K562 (cell line): Measurements from ENCODE around the gene SMARCA4. TPM values are rescaled to one million over a fixed set of nuclear protein-coding genes. Genes with fewer than 3 reads are reported as not detected.

Experiments
- CBFA2T2 ChIP-seq: fragments of 450-650 bp; conservative IDR thresholded peaks from 2 replicates; pipeline ENCODE4 v1.6.1; 2017; ENCODE audit warnings: mild to moderate bottlenecking
- FOS ChIP-seq: IDR thresholded peaks from 3 replicates; pipeline ENCODE4 v1.6.1; 2011; ENCODE audit not compliant: insufficient read length; ENCODE audit errors: extremely low read depth
- HMG20B ChIP-seq: fragments of 250-450 bp; sonication (Bioruptor Pico); IDR thresholded peaks from 2 replicates; pipeline ENCODE4 v1.5.0; 2021; ENCODE audit warnings: mild to moderate bottlenecking
- KHSRP ChIP-seq: fragments of 450-650 bp; IDR thresholded peaks from 2 replicates; pipeline ENCODE4 v1.6.1; 2017
- MBD2 ChIP-seq: sonication (generic); IDR thresholded peaks from 2 replicates; pipeline ENCODE4 v1.6.1; 2016; ENCODE audit warnings: low read depth, borderline replicate concordance
- MCM3 ChIP-seq: fragments of 450-650 bp; IDR thresholded peaks from 2 replicates; pipeline ENCODE4 v1.6.1; 2016
- MEF2A ChIP-seq: IDR thresholded peaks from 2 replicates; pipeline ENCODE4 v1.6.1; 2011; ENCODE audit warnings: low read depth, mild to moderate bottlenecking, low read length, moderate library complexity; ENCODE audit not compliant: control insufficient read depth
- POLR2AphosphoS5 ChIP-seq: IDR thresholded peaks from 2 replicates; pipeline ENCODE4 v1.6.1; 2011; ENCODE audit warnings: mild to moderate bottlenecking, low read depth, low read length, moderate library complexity; ENCODE audit not compliant: control insufficient read depth, insufficient read depth
- TCF7L2 ChIP-seq: fragments of 150-350 bp; IDR thresholded peaks from 2 replicates; pipeline ENCODE4 v1.6.1; 2016; ENCODE audit warnings: low read depth, mild to moderate bottlenecking, low read length, moderate library complexity
- ZNF696 ChIP-seq: fragments of 250-450 bp; sonication (Bioruptor Pico); conservative IDR thresholded peaks from 2 replicates; pipeline ENCODE4 v1.4.0; 2020; ENCODE audit warnings: mild to moderate bottlenecking, moderate library complexity
- polyA plus RNA-seq, 8 experiments: library from polyadenylated mRNA; depleted of rRNA in 4 of 8; stranded (reverse) in 5 of 8; unstranded in 3 of 8; fragments of >200 nt; fragmentation: Nextera tagmentation in 2 of 8; fragmentation: Illumina TruSeq in 1 of 8; extraction: Ambion mirVana in 2 of 8; extraction: Trizol in 1 of 8; gene quantifications; 2 replicates each; pipeline versions ENCODE4 v1.2.1 to v1.2.3, GENCODE V29; 2011 to 2014; ENCODE audit warnings: inconsistent platforms in 1 of 8, missing spikeins in 1 of 8
- total RNA-seq, 7 experiments: library from RNA; depleted of rRNA in 6 of 7; stranded (reverse); fragments of >200 nt in 6 of 7; fragmentation: Illumina TruSeq in 2 of 7; extraction: Trizol in 2 of 7; gene quantifications; 2 replicates each; pipeline versions ENCODE4 v1.2.1 to v1.2.3, GENCODE V29; 2011 to 2021; ENCODE audit warnings: low replicate concordance in 1 of 7
- TF ChIP-seq, protein P1 (sequence below): fragments of 450-650 bp; formaldehyde crosslinking; conservative IDR thresholded peaks from 2 replicates; pipeline ENCODE4 v1.4.0; 2022; ENCODE audit warnings: mild to moderate bottlenecking, missing genetic modification characterization
- TF ChIP-seq, protein P2 (sequence below): fragments of 250-450 bp; sonication (Bioruptor Pico); IDR thresholded peaks from 2 replicates; pipeline ENCODE4 v1.8.0; 2021; ENCODE audit warnings: moderate library complexity, mild to moderate bottlenecking, inconsistent platforms
- TF ChIP-seq, protein P3 (sequence below): fragments of 200-600 bp; sonication (generic); IDR thresholded peaks from one replicate; pipeline ENCODE4 v1.6.1; 2012; ENCODE audit warnings: mild to moderate bottlenecking, low read depth, low read length, inconsistent platforms

The SMARCA4 gene
- total and polyA plus RNA-seq, 9 of the 15 experiments (the other 6 are each of a cell fraction or from before 2014, with no cell fraction given): 19.3 to 207 (median 52.1) TPM

DNA sequence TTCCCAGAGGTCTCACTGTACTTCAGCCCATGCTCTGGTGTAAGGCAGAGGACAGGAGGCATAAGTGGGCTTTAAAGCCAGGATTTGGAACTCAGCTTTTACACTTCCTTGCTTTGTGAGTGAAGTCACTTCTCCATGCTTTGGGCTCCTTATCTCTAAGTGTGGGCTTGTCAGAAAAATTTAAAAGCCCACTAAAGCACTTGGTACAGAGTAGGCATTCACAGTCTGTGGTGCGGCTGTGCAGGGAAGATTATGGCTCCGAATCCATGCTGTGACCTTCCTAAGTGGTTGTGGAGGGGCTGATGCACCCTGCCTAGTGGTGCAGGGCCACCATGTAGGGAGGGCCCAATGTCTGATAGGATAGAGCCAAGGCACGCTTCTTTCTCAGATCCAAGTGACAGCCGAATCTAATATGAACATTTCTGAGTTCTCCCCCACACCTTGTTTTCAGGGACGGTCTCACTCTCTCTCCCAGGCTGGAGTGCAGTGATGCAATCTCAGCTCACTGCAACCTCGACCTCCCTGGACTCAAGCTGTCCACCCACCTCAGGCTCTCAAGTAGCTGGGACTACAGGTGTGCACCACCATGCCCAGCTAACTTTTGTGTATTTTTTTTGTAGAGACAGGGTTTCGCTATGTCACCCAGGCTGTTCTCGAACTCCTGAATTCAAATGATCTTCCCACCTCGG lies 25.3 kb upstream of the SMARCA4 start (continued):
- TF ChIP-seq, protein P1, sequence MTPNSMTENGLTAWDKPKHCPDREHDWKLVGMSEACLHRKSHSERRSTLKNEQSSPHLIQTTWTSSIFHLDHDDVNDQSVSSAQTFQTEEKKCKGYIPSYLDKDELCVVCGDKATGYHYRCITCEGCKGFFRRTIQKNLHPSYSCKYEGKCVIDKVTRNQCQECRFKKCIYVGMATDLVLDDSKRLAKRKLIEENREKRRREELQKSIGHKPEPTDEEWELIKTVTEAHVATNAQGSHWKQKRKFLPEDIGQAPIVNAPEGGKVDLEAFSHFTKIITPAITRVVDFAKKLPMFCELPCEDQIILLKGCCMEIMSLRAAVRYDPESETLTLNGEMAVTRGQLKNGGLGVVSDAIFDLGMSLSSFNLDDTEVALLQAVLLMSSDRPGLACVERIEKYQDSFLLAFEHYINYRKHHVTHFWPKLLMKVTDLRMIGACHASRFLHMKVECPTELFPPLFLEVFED (CRISPR knock-in tag): no peak
- TF ChIP-seq MCM3 (no peak), MBD2 (no peak), MEF2A (no peak), ZNF696 (CRISPR knock-in tag) (no peak), HMG20B (CRISPR knock-in tag) (no peak), CBFA2T2 (peak; percentile 72), TCF7L2 (no peak), POLR2AphosphoS5 (peak; percentile 74), FOS (no peak), KHSRP (no peak)
- TF ChIP-seq, protein P2, sequence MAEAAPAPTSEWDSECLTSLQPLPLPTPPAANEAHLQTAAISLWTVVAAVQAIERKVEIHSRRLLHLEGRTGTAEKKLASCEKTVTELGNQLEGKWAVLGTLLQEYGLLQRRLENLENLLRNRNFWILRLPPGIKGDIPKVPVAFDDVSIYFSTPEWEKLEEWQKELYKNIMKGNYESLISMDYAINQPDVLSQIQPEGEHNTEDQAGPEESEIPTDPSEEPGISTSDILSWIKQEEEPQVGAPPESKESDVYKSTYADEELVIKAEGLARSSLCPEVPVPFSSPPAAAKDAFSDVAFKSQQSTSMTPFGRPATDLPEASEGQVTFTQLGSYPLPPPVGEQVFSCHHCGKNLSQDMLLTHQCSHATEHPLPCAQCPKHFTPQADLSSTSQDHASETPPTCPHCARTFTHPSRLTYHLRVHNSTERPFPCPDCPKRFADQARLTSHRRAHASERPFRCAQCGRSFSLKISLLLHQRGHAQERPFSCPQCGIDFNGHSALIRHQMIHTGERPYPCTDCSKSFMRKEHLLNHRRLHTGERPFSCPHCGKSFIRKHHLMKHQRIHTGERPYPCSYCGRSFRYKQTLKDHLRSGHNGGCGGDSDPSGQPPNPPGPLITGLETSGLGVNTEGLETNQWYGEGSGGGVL (CRISPR knock-in tag): no peak
- TF ChIP-seq, protein P3, sequence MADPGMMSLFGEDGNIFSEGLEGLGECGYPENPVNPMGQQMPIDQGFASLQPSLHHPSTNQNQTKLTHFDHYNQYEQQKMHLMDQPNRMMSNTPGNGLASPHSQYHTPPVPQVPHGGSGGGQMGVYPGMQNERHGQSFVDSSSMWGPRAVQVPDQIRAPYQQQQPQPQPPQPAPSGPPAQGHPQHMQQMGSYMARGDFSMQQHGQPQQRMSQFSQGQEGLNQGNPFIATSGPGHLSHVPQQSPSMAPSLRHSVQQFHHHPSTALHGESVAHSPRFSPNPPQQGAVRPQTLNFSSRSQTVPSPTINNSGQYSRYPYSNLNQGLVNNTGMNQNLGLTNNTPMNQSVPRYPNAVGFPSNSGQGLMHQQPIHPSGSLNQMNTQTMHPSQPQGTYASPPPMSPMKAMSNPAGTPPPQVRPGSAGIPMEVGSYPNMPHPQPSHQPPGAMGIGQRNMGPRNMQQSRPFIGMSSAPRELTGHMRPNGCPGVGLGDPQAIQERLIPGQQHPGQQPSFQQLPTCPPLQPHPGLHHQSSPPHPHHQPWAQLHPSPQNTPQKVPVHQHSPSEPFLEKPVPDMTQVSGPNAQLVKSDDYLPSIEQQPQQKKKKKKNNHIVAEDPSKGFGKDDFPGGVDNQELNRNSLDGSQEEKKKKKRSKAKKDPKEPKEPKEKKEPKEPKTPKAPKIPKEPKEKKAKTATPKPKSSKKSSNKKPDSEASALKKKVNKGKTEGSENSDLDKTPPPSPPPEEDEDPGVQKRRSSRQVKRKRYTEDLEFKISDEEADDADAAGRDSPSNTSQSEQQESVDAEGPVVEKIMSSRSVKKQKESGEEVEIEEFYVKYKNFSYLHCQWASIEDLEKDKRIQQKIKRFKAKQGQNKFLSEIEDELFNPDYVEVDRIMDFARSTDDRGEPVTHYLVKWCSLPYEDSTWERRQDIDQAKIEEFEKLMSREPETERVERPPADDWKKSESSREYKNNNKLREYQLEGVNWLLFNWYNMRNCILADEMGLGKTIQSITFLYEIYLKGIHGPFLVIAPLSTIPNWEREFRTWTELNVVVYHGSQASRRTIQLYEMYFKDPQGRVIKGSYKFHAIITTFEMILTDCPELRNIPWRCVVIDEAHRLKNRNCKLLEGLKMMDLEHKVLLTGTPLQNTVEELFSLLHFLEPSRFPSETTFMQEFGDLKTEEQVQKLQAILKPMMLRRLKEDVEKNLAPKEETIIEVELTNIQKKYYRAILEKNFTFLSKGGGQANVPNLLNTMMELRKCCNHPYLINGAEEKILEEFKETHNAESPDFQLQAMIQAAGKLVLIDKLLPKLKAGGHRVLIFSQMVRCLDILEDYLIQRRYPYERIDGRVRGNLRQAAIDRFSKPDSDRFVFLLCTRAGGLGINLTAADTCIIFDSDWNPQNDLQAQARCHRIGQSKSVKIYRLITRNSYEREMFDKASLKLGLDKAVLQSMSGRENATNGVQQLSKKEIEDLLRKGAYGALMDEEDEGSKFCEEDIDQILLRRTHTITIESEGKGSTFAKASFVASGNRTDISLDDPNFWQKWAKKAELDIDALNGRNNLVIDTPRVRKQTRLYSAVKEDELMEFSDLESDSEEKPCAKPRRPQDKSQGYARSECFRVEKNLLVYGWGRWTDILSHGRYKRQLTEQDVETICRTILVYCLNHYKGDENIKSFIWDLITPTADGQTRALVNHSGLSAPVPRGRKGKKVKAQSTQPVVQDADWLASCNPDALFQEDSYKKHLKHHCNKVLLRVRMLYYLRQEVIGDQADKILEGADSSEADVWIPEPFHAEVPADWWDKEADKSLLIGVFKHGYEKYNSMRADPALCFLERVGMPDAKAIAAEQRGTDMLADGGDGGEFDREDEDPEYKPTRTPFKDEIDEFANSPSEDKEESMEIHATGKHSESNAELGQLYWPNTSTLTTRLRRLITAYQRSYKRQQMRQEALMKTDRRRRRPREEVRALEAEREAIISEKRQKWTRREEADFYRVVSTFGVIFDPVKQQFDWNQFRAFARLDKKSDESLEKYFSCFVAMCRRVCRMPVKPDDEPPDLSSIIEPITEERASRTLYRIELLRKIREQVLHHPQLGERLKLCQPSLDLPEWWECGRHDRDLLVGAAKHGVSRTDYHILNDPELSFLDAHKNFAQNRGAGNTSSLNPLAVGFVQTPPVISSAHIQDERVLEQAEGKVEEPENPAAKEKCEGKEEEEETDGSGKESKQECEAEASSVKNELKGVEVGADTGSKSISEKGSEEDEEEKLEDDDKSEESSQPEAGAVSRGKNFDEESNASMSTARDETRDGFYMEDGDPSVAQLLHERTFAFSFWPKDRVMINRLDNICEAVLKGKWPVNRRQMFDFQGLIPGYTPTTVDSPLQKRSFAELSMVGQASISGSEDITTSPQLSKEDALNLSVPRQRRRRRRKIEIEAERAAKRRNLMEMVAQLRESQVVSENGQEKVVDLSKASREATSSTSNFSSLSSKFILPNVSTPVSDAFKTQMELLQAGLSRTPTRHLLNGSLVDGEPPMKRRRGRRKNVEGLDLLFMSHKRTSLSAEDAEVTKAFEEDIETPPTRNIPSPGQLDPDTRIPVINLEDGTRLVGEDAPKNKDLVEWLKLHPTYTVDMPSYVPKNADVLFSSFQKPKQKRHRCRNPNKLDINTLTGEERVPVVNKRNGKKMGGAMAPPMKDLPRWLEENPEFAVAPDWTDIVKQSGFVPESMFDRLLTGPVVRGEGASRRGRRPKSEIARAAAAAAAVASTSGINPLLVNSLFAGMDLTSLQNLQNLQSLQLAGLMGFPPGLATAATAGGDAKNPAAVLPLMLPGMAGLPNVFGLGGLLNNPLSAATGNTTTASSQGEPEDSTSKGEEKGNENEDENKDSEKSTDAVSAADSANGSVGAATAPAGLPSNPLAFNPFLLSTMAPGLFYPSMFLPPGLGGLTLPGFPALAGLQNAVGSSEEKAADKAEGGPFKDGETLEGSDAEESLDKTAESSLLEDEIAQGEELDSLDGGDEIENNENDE: no peak
